HG03066 (cell line): ENCODE results near the gene CCNF.
A peak's percentile ranks its signal among the peaks of the same experiment; 100 is the strongest.
"Not testable (repeated sequence)": the region's sequence is repeated elsewhere in the genome, so short reads cannot be mapped to it uniquely, and the experiment has no call there.

Source experiments
- ATAC-seq: cut with Tn5 transposase; IDR thresholded peaks from one replicate; pipeline ENCODE4 v1.9.1; 2021; ENCODE audit warnings: low read depth; ENCODE audit not compliant: unreplicated experiment

Gene CCNF, protein sequence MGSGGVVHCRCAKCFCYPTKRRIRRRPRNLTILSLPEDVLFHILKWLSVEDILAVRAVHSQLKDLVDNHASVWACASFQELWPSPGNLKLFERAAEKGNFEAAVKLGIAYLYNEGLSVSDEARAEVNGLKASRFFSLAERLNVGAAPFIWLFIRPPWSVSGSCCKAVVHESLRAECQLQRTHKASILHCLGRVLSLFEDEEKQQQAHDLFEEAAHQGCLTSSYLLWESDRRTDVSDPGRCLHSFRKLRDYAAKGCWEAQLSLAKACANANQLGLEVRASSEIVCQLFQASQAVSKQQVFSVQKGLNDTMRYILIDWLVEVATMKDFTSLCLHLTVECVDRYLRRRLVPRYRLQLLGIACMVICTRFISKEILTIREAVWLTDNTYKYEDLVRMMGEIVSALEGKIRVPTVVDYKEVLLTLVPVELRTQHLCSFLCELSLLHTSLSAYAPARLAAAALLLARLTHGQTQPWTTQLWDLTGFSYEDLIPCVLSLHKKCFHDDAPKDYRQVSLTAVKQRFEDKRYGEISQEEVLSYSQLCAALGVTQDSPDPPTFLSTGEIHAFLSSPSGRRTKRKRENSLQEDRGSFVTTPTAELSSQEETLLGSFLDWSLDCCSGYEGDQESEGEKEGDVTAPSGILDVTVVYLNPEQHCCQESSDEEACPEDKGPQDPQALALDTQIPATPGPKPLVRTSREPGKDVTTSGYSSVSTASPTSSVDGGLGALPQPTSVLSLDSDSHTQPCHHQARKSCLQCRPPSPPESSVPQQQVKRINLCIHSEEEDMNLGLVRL

DNA sequence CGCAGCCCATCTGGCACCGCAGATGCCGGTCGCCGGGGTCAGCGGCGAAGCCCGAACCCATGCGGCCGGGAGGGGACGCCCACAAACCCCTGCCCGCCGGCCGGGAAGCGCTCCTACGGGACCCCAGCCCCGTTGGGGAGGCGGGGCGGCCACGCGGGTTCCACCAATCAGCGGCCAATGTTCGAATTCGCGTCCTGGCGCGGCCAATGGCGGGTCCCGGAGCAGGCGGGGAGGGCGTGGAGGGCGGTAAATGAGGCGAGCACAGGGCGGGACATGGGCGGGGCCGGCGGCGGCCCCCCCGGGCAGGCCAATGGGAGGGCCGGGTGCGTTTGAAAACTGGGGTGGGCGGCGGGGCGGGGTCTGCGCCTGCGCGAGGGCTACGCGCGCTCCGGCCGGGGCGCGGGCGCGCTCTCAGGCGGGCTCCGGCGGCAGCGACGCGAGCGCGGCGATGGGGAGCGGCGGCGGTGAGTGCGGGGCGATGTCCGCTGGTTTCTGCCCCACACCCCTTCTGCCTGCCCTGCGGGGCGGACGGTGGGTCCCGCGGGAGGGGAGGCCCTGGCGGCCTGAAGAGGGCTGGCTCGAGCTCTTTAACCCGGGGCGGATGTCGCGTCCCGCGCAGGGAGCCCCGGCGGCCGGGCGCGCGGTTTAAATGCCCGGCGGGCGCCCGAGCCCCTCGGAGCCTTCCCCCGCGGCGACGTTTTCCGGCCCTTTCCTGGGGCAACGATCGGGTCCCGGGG, at the start of gene CCNF:
Gene CCNF (plus strand): TSS at position 414 of the 737 bp plus-strand sequence. CDS start 35 bp downstream, at position 449.
- ATAC-seq: peak; percentile 78

DNA sequence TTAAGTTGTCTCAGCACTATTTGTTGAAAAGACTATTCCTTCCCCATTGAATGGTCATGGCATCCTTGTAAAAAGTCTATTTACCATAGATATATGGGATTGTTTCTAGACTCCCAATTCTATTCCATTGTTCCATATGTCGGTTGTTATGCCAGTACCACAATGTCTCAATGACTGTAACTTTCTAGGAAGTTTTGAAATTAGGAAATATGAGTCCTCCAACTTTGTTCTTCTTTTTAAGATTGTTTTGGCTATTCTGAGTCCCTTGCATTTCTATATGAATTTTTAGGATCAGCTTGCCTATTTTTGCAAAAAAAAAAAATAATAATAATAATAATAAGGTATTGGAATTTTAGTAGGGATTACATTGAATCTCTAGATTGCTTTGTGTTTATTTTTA, 45.7 kb upstream of the CCNF start:
- ATAC-seq: no peak

DNA sequence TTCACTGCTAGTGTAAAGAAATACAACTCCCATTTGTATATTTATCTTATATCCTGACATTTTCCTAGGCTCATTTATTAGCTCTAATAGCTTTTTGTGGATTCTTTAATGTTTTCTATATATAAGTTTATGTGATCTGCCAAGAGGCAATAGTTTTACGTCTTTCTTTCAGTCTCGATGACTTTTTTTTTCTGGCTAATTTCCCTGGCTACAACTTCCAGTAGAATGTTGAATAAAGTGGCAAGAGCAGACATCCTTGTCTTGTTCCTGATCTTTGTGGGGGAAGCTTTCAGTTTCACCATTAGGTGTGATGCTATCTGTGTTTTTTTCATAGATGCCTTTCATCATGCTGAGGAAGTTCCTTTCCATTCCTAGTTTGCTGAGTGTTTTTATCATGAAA, 44.8 kb upstream of the CCNF start:
- ATAC-seq: no peak

DNA sequence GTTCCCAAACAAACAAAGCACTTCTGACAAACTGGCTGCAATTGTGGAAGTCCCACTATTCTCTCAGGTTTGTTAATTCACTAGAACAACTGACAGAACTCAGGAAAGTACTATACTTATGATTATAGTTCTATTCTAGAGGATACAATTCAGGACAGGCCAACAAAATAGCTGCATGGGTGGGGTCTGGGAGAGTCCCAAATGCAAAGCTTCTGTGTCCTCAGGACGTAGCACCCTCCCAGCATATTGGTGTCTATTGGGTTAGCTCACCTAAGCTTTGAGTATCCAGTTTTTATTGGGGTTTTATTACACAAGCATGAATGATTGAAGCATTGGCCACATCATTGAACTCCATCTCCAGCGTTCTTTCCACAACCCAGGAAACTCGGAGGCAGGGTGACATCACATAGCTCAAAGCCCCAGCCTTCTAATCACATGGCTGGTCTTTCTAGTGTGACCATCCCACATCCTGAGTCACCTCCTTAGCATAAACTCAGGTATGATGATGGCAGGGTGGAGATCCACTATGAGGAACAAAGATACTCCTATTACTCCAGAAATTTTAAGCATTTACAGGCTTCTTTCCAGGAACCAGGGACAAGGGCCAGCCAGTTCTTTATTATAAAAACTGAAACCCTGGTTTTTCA, 43.9 kb upstream of the CCNF start:
- ATAC-seq: no peak

DNA sequence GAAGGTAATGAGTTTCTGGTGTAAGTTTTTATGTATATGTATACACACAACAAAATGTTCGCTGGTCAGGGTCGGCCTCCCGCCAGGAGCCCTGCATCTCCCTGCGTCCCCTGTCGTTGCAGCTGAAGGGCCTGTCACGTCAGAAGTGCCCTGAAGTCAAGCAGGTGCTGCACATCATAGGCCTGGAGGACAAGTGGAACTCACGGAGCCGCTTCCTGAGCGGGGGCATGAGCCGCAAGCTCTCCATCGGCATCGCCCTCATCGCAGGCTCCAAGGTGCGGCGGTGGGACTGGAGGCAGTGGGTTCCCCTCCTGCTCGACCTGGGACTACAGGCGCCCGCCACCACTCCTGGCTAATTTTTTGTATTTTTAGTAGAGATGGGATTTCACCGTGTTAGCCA, 43.3 kb upstream of the CCNF start:
- ATAC-seq: not testable (repeated sequence)

DNA sequence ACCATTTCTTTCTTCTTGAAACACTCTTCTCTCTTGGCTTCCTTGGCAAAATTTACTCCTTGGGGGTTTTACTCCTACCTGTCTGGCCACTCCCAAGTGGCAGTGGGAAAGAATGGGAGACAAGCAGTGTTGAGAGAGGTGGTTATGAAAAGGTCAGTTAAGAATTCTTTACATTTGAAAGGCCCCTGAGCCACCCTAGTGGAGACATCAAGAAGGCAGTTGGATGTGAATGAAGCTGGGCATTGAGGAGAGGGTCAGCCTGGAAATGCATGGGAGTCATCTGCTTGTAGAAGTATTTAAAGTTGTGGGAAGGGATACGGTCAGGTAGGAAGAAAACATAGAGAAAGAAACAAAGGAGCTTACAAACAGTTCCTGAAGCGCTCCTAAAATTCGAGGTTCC, 42.3 kb upstream of the CCNF start:
- ATAC-seq: no peak

DNA sequence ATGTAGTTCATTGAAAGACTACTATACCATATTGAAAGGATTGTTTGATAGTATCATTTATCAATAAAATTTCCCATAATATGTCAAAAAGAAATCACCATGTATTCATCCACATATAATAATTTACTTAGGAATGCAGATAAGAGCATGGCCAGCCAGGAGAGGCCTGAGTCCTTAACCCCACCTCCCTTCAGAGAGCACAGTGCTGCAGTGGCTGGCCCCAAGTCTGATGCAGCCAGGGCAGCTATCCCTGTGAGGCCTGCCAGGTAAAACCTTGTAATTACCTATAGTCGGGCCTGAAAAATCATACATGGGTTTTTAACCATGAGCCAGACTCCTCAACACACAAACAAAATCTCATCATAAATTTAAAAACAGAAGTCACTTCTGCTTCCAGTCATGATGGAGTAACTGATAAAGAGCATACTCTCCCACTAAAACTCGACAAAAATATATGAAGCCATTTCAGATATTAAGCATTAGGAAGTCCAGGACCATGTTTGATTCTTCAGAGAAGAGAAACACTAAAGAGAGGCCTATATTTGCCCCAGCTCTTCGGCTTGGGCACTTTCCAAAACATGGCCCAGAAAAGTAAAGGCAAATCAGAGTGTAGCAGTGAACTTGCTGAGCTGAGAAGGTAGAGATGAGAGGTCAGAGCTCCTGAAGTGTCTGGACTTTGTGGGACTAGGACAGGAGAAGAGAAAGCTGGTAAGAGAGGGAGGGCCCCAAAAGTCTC, 40.9 kb upstream of the CCNF start:
- ATAC-seq: no peak

DNA sequence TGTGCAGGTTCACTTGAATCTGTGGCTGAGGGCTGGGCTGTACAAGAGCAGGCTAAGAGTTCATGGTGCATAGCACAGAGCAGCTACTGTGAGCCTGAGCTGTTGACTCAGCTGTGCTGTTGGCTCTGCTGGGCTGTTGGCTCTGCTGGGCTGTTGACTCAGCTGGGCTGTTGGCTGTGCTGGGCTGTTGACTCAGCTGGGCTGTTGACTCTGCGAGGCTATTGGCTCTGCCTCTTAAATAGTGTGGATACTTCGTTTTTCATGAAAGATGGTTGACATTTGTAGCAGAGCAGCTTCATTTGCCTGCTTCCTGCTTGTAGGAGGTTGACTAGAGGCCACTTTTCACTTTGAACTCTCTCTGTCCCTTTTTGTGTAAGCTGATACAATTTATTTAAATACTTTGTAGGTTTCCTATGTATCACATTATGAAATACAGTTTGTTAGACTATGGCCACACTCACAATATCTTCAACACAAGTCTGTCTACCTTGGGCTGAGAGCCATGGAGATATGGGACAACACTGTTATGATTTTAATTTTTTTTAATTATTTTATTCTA, 40.3 kb upstream of the CCNF start:
- ATAC-seq: no peak

DNA sequence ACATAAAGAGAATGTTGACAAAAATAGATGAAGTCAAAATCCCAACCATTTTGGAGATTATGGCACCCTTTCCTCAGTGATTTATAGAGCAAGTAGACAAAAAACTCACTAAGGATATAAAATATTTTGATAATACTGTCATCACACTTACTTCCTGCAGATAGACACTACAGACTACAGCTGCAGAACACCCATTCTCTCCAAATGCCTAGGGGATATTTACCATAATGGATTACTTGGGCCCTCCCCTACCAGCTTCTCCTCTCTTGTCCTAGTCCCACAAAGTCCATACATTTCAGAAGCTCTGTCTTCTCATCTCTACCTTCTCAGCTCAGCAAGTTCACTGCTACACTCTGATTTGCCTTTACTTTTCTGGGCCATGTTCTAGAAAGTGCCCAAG, 37.2 kb upstream of the CCNF start:
- no peak for ATAC-seq

DNA sequence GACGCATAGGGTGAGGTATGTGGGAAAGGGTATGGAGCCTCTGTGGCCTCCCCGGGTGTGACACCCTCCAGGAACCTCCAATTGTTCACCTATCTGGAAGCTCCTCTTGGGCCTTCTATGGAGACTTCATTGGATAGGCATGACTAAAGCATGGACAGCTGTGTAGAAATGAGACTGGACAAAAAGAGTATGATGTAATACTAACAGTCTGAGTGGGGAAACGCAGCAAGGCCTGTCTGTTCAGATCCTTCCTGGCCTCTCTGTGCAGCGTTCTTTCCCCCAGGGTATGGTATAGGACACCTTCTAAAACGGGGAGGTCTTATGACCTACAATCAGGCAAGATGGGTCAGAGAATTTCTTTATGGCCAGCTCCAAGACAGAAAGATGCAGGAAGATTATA, 30.7 kb upstream of the CCNF start:
- ATAC-seq: no peak

DNA sequence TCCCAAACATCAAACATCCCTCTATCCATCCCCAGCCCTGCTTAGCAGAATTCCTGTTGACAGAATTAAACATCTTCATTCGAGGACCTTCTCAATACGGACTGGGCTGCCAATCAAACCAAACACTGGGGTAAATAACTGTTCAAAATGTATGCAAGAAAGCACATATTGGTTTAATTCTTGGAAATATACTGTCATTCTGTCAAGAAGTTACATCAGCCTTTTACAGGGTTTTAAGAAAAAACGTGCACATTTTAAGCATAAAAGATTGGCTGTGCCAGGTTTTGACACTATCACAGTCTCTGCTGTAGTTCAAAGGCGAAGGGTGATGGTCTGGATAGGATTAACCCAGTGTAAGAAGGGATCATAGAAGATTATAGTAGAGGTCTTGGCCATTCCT, 25.1 kb upstream of the CCNF start:
- ATAC-seq: no peak

DNA sequence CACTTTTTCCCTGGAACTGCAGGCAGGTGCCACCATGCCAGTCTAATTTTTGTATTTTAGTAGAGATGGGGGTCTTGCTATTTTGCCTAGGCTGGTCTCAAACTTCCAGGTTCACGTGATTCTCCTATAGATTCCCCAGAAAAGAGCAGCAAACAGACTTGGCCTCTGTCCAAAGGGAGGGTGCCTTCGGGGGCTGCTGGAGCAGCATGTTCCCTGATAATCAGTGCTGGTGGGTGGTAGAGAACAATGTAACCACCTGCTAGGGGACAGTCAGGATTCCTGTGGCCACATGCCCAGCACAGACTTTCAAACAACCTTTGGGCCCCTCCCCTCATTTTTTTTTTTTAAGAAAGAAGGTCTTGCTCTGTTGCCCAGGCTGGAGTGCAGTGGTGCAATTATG, 14.2 kb upstream of the CCNF start:
- no peak for ATAC-seq

DNA sequence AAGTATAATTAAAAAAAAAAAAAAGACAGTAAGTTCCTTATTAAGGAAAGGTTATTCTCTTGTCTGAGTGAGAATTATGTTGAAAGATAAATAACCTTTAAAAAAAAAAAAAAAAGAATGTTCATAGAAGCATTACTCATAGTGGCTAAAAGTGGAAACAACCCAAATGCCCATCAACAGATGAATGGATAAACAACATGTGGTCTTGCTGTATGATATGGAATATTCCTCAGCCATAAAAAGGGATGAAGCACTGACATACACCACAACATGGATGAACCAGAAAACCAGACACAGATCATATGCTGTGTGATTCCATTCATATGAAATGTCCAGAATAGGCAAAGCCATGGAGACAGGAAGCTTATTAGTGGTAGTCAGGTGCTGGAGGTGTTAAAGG, 9.2 kb upstream of the CCNF start:
- ATAC-seq: no peak

DNA sequence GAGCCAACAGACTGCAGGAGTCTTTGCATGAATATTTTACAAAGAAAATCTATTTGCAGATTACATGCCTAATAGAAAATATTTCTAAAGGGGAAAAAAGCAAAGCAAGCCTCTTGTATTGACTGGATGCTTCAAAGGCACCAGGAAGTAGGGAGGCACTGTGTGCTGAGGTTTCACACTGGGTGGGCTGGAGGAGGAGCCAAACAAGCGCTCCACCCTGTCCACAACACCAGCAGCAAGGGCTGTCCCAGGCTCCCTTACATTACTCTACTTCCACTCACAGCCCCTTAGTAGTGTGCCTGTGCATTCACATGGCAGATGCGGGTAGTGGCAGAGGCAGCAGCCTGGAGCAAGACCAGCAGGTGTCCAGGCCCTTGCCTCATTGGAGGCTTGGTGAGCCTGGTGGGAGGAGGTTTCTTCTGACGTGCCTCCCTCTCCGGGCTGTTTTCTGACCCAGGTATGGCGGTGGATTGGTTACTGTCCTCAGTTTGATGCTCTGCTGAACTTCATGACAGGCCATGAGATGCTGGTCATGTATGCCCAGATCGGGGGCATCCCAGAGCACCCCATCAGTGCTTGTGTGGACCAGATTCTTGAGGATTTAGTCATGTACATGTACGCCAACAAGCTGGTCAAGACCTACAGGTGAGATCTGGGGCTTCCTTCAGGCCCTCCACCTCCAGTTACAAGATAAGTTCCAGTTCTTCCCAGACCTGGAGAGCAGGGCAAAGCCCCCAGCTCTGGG, 7.0 kb upstream of the CCNF start:
- ATAC-seq: no peak

DNA sequence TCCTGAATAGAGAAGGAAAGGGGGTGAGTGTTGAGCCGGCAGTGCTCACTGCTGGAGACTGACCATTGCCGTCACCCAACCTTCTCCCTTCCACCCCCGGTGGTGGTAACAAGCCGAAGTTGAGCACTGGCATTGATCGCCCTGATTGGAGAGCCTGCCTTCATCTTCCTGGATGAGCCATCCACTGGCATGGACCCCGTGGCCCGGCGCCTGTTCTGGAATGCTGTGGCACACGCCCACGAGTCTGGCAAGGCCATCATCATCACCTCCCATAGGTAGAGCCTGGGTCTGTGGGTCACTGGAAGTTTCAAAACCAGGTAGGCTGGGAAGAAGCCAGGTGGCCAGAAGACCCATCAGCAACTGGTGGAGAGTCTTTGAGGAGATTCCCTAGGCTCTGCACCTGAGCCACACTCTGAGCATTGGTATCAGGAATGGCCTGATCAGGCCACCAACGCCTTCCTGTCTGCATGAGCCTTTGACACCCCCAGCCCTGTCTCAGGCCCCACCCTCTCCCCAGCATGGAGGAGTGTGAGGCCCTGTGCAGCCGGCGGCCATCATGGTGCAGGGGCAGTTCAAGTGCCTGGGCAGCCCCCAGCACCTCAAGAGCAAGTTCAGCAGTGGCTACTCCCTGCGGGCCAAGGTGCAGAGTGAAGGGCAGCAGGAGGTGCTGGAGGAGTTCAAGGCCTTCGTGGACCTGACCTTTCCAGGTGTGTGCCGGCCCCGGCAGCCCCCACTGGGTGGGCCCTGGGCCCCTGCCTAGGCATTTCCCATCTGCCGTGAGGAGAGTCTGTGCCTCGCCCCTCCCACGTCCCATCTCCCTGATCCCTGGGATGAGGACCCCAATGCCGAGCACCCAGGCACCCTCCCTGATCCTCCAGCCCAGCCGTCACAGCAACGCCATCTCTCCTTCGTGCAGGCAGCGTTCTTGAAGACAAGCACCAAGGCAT, 4.9 kb upstream of the CCNF start:
- no peak for ATAC-seq

DNA sequence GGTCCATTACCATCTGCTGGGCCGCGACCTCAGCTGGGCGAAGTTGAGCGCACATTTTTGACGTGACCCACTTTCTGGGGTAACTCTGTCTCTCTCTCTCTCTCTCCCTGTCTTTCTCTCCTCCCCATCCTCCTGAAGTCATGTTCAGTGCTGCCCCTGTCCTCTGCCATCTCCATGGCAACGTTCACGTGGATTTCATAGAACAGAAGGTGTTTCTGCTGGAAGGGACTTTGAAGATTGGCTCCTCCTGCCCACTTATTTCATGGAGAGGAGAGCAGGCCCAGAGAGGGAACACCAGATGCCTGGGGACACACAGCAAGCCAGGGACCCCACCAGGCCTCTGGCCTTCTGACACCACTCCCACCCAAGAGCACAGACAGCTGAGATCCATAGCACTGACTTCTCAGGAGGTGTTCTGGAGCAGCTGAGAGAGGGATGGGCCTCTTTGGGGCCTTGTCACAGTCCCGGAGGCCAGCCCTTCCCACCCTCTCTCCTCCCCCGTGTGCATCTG, 4.2 kb upstream of the CCNF start:
- no peak for ATAC-seq

DNA sequence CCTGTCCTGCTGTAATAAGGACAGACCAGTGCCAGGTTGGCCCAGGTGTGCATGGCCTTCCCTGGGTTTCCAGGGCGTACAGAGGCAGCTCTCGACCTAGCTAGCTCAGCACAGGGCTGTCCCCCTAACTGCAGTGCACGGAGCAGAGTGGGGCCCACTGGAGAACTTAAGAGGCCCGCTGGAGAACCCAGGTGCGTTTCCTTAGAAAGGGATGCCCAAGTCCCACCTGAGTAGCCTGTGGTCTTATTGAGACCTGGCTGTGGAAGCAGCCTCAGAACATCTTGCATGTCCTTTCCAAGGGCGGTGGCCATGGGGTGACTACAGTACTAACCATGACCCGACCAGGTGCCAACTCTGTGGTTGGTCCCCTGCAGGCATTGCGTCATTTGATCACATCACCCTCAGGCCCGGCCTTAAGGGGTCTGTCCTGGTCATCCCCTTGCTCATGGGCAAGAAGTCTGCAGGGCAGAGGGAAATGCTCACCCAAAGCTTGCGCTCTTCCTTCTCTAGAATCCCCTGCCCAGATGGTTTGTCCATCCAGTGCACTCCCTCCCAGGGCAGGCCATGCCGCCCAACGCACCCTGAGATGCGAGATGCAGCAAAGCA, 3.3 kb upstream of the CCNF start:
- no peak for ATAC-seq
